H1 (cell line): ENCODE results near the gene LTBR. TPM values are rescaled to one million over a fixed set of nuclear protein-coding genes. Genes with fewer than 3 reads are reported as not detected.
A peak's percentile ranks its signal among the peaks of the same experiment; 100 is the strongest.

Experiments used
- CTCF ChIA-PET: fragments of 300-600 bp; sonication (Branson Sonifier 250); formaldehyde crosslinking; loops from one replicate; lab custom pipeline; 2021; ENCODE audit not compliant: partially characterized antibody; lab: Charles Lee
- POLR2A ChIA-PET: fragments of 300-600 bp; sonication (Branson Sonifier 250); formaldehyde crosslinking; loops from one replicate; lab custom pipeline; 2021; ENCODE audit warnings: inconsistent platforms; ENCODE audit not compliant: partially characterized antibody; lab: Charles Lee
- DNase-seq, 2 experiments: peaks; one replicate each; pipeline versions ENCODE4 v3.0.0 to v3.0.0-alpha.2; 2010 to 2022; ENCODE audit warnings: low spot score in 2 of 2, low read depth in 1 of 2, mixed read lengths in 1 of 2
- FAIRE-seq: peaks from 2 replicates; lab custom pipeline; 2011; peaks lifted over from hg19 to GRCh38; lab: Jason Lieb, UNC
- H2AFZ ChIP-seq: 2 replicates; pipeline ENCODE4 v1.8.1; 2012; ENCODE audit warnings: low read length, inconsistent platforms
- H2AK5ac ChIP-seq: 2 replicates; pipeline ENCODE4 v1.6.1; 2013; ENCODE audit warnings: low read depth, low read length
- H2BK120ac ChIP-seq: replicated peaks from 2 replicates; pipeline ENCODE3; 2013; ENCODE audit warnings: low read depth, low read length, inconsistent platforms
- H2BK12ac ChIP-seq: 2 replicates; pipeline ENCODE4 v1.6.1; 2013; ENCODE audit warnings: low read depth, low read length
- H2BK15ac ChIP-seq: 2 replicates; pipeline ENCODE4 v1.6.1; 2013; ENCODE audit warnings: low read length
- H2BK20ac ChIP-seq: 2 replicates; pipeline ENCODE4 v1.6.1; 2013; ENCODE audit warnings: low read length
- H2BK5ac ChIP-seq: 2 replicates; pipeline ENCODE4 v1.6.1; 2013; ENCODE audit warnings: low read depth, low read length
- H3K14ac ChIP-seq: 2 replicates; pipeline ENCODE4 v1.6.1; 2013; ENCODE audit warnings: inconsistent platforms; ENCODE audit not compliant: insufficient read length
- H3K18ac ChIP-seq: 2 replicates; pipeline ENCODE4 v1.6.1; 2013; ENCODE audit warnings: low read length; ENCODE audit errors: extremely low read depth
- H3K23ac ChIP-seq: 2 replicates; pipeline ENCODE4 v1.6.1; 2013; ENCODE audit warnings: inconsistent platforms; ENCODE audit not compliant: insufficient read length
- H3K23me2 ChIP-seq: 2 replicates; pipeline ENCODE4 v1.6.1; 2013; ENCODE audit warnings: low read depth, low read length
- H3K27ac ChIP-seq: 2 replicates; pipeline ENCODE4 v1.6.1; 2011; ENCODE audit warnings: low read depth, low read length, inconsistent platforms
- H3K27me3 ChIP-seq, 4 experiments: replicated peaks in 1 of 4; 1 replicate in 1 of 4; 2 replicates in 3 of 4; pipeline versions ENCODE4 v1.6.1 to v1.8.1; 2011 to 2013; ENCODE audit warnings: low read length in 3 of 4, mild to moderate bottlenecking in 3 of 4, inconsistent platforms in 2 of 4, mixed read lengths in 2 of 4, moderate library complexity in 1 of 4; ENCODE audit not compliant: control insufficient read depth in 3 of 4, insufficient read depth in 3 of 4; ENCODE audit errors: extremely low read depth in 1 of 4
- H3K36me3 ChIP-seq, 4 experiments: 2 replicates each; pipeline versions ENCODE4 v1.6.1 to v1.8.1; 2011 to 2013; ENCODE audit warnings: mild to moderate bottlenecking in 4 of 4, low read length in 3 of 4, moderate library complexity in 2 of 4, control low read depth in 1 of 4, inconsistent platforms in 1 of 4; ENCODE audit not compliant: insufficient read depth in 4 of 4, control insufficient read depth in 2 of 4
- H3K4ac ChIP-seq: replicated peaks from 2 replicates; pipeline ENCODE3; 2013; ENCODE audit warnings: low read length, low read depth, mixed read lengths, inconsistent platforms; ENCODE audit not compliant: insufficient read length
- H3K4me1 ChIP-seq, 4 experiments: replicated peaks in 1 of 4; 1 replicate in 1 of 4; 2 replicates in 3 of 4; pipeline versions ENCODE4 v1.6.1 to v1.8.1; 2011 to 2013; ENCODE audit warnings: low read length in 3 of 4, inconsistent platforms in 2 of 4, mixed read lengths in 1 of 4; ENCODE audit not compliant: insufficient read depth in 4 of 4, control insufficient read depth in 3 of 4
- H3K4me2 ChIP-seq, 2 experiments: 2 replicates each; pipeline versions ENCODE4 v1.6.1 to v1.8.1; 2011 to 2013; ENCODE audit warnings: low read depth in 2 of 2, low read length in 2 of 2, control low read depth in 1 of 2, inconsistent platforms in 1 of 2, mild to moderate bottlenecking in 1 of 2; ENCODE audit not compliant: insufficient read depth in 1 of 2
- H3K4me3 ChIP-seq, 4 experiments: fragments of 200-600, 300-600 bp in 1 of 4; sonication (generic), shearing (Covaris generic), sonication (Bioruptor Twin) in 1 of 4; 2 replicates each; pipeline versions ENCODE4 v1.5.1 to v1.8.1; 2011 to 2016; ENCODE audit warnings: low read length in 4 of 4, low read depth in 3 of 4, control low read depth in 2 of 4, inconsistent platforms in 2 of 4, mild to moderate bottlenecking in 2 of 4, mixed read lengths in 1 of 4, moderate library complexity in 1 of 4; ENCODE audit not compliant: insufficient read depth in 2 of 4; ENCODE audit errors: extremely low read depth in 1 of 4
- H3K56ac ChIP-seq: replicated peaks from 2 replicates; pipeline ENCODE3; 2013; ENCODE audit warnings: low read depth, mild to moderate bottlenecking, mixed read lengths, low read length, inconsistent platforms; ENCODE audit not compliant: insufficient read length
- H3K79me1 ChIP-seq: 2 replicates; pipeline ENCODE4 v1.6.1; 2013; ENCODE audit warnings: low read depth, low read length, control low read depth
- H3K79me2 ChIP-seq, 2 experiments: 2 replicates each; pipeline versions ENCODE4 v1.6.1 to v1.8.1; 2012 to 2013; ENCODE audit warnings: low read length in 2 of 2, mild to moderate bottlenecking in 2 of 2, inconsistent platforms in 1 of 2; ENCODE audit not compliant: insufficient read depth in 2 of 2, control insufficient read depth in 1 of 2
- H3K9ac ChIP-seq, 4 experiments: replicated peaks in 1 of 4; 1 replicate in 1 of 4; 2 replicates in 3 of 4; pipeline versions ENCODE4 v1.6.1 to v1.8.1; 2011 to 2013; ENCODE audit warnings: low read depth in 3 of 4, low read length in 3 of 4, control low read depth in 2 of 4, mild to moderate bottlenecking in 2 of 4, moderate library complexity in 2 of 4, inconsistent platforms in 1 of 4; ENCODE audit errors: extremely low read depth in 1 of 4
- H3K9me3 ChIP-seq, 2 experiments: 2 replicates each; pipeline versions ENCODE4 v1.6.1 to v1.8.1; 2012 to 2013; ENCODE audit warnings: mild to moderate bottlenecking in 2 of 2, moderate library complexity in 2 of 2, control low read depth in 1 of 2, inconsistent platforms in 1 of 2, low read depth in 1 of 2, low read length in 1 of 2, mixed read lengths in 1 of 2; ENCODE audit not compliant: insufficient read depth in 2 of 2
- H4K20me1 ChIP-seq, 2 experiments: replicated peaks in 1 of 2; 2 replicates each; pipeline versions ENCODE3 to v1.8.1; 2011 to 2013; ENCODE audit warnings: inconsistent platforms in 2 of 2, low read length in 2 of 2, mild to moderate bottlenecking in 1 of 2; ENCODE audit not compliant: insufficient read depth in 2 of 2, control insufficient read depth in 1 of 2
- H4K5ac ChIP-seq: 2 replicates; pipeline ENCODE4 v1.6.1; 2013; ENCODE audit warnings: low read length, low read depth, mixed read lengths, inconsistent platforms; ENCODE audit not compliant: insufficient read length
- H4K8ac ChIP-seq: 2 replicates; pipeline ENCODE4 v1.8.0; 2013; ENCODE audit warnings: mild to moderate bottlenecking, moderate library complexity, low read length, inconsistent platforms; ENCODE audit not compliant: insufficient read depth; ENCODE audit errors: extremely low read depth
- H4K91ac ChIP-seq: replicated peaks from 2 replicates; pipeline ENCODE3; 2013; ENCODE audit warnings: low read length, mixed read lengths, inconsistent platforms; ENCODE audit not compliant: insufficient read length
- CTBP2 ChIP-seq: IDR thresholded peaks from 2 replicates; pipeline ENCODE4 v1.7.0; 2011; ENCODE audit warnings: borderline replicate concordance, mild to moderate bottlenecking, moderate library complexity, mixed read lengths, low read length; ENCODE audit not compliant: insufficient read depth, insufficient read length
- EP300 ChIP-seq, 2 experiments: IDR thresholded peaks; 1 replicate in 1 of 2; 2 replicates in 1 of 2; pipeline ENCODE4 v1.6.1; 2011 to 2012; ENCODE audit warnings: low read depth in 2 of 2, low read length in 2 of 2, mild to moderate bottlenecking in 2 of 2, borderline replicate concordance in 1 of 2, inconsistent platforms in 1 of 2, moderate library complexity in 1 of 2
- KDM4A ChIP-seq: IDR thresholded peaks from one replicate; pipeline ENCODE4 v1.7.1; 2012; ENCODE audit warnings: low read depth, mild to moderate bottlenecking, moderate library complexity, low read length, inconsistent platforms; ENCODE audit not compliant: severe bottlenecking
- PHF8 ChIP-seq: fragments of 200-600 bp; sonication (generic); conservative IDR thresholded peaks from 2 replicates; pipeline ENCODE4 v1.7.1; 2012; ENCODE audit warnings: low read depth, mild to moderate bottlenecking, inconsistent platforms, low read length, moderate library complexity
- TAF1 ChIP-seq: IDR thresholded peaks from 2 replicates; pipeline ENCODE4 v1.6.1; 2011; ENCODE audit warnings: mild to moderate bottlenecking, low read depth, low read length
- YY1 ChIP-seq: IDR thresholded peaks from 2 replicates; pipeline ENCODE4 v1.6.1; 2011; ENCODE audit warnings: low read depth, mild to moderate bottlenecking, low read length
- WGBS, 2 experiments: shearing (Covaris generic) in 1 of 2; methylation state at CpG; one replicate each; pipeline versions ENCODE4 v1.1.6 to v1.1.7; 2013 to 2015; ENCODE audit warnings: low lambda C conversion rate in 2 of 2, mixed read lengths in 2 of 2, inconsistent platforms in 1 of 2, low coverage in 1 of 2, missing lambda C conversion rate in 1 of 2; ENCODE audit not compliant: insufficient replicate concordance in 2 of 2, insufficient coverage in 1 of 2, insufficient read length in 1 of 2; ENCODE audit errors: extremely low coverage in 1 of 2, missing lambda C conversion rate in 1 of 2; 5-methylcytosine and 5-hydroxymethylcytosine counted together
- polyA plus RNA-seq, 7 experiments: library from polyadenylated mRNA; depleted of rRNA in 3 of 7; stranded (reverse) in 5 of 7; unstranded in 2 of 7; fragments of >200 nt in 5 of 7; fragments of 200-250 nt in 2 of 7; gene quantifications; 1 replicate in 5 of 7; 2 replicates in 1 of 7; 4 replicates in 1 of 7; pipeline versions ENCODE4 v1.2.1 to v1.2.3, GENCODE V29; 2011 to 2013; ENCODE audit warnings: missing spikeins in 2 of 7, mixed read lengths in 2 of 7
- total RNA-seq: library from RNA; stranded (reverse); fragmentation: NEBNext Ultra II Directional; extraction: Animal tissue kit (Norgen Biotek cat#: 25700); gene quantifications from 2 replicates; pipeline ENCODE4 v1.2.1, GENCODE V29; 2021
- TF ChIP-seq, protein P1 (sequence below), 3 experiments: IDR thresholded peaks; 1 replicate in 2 of 3; 2 replicates in 1 of 3; pipeline versions ENCODE4 v1.5.1 to v1.6.1; 2011; ENCODE audit warnings: low read length in 3 of 3, mild to moderate bottlenecking in 3 of 3, inconsistent platforms in 2 of 3, low read depth in 1 of 3, moderate library complexity in 1 of 3; ENCODE audit not compliant: insufficient read depth in 1 of 3; ENCODE audit errors: control extremely low read depth in 1 of 3

The LTBR gene
- total and polyA plus RNA-seq, 2 of the 8 experiments (the other 6 are each of a cell fraction or from before 2014, with no cell fraction given) = 5.1 to 6.3 TPM

DNA sequence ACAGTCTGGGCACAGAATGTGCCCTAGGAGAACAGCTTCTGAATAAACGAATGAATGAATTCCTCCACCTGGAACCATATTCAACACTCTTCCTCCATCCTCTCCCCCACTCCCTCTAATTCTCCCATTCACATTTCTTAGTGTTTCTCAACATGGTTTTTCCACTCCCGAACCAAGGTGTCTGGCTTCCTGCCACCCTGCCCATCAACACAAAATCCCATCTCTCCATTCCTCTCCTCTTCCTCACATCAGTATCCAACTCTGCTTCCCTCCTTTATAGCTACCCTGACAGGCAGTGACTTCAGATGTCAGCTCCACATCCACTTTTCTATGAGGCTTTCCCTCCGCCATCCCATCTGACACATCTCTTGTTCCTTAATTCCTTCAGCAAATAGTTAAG lies 45.0 kb upstream of the LTBR start:
- Histone ChIP-seq H3K9me3 (no peaks in the 10 kb centered on the region), H2BK5ac (0 out of 2 replicates have a peak overlapping the region, but pooled peaks have one; percentile 77), H3K4ac (no peak overlapping the region), H3K56ac (no peak overlapping the region), H2BK15ac (peak overlapping the region; percentile 66; the same call in 1 of the 2 replicates), H3K4me2 (peak overlapping the region; percentile 87 to 88; a peak in 3 of 4 replicates), H3K36me3 (no peaks in the 10 kb centered on the region; a peak in 2 of 8 replicates), H3K9ac (no peak overlapping the region), H3K27me3 (no peaks in the 10 kb centered on the region), H3K18ac (peak overlapping the region; percentile 66; the same call in 1 of the 2 replicates), H3K4me3 (peak overlapping the region in 1 of 4 experiments; percentile 87; a peak in 1 of 8 replicates), H3K79me2 (peaks cover 10 to 70% of the 10 kb centered on the region in 2 experiments), H4K20me1 (peaks cover 0 to 4% of the 10 kb centered on the region in 2 experiments), H4K5ac (no peak overlapping the region), H3K23ac (no peak overlapping the region), H4K91ac (no peak overlapping the region), H2BK12ac (peak overlapping the region; percentile 86; the same call in 1 of the 2 replicates), H2BK20ac (peak overlapping the region; percentile 50; the same call in 1 of the 2 replicates), H2BK120ac (no peak overlapping the region), H3K14ac (no peak overlapping the region), H3K4me1 (peaks cover 22 to 65% (median 43%) of the 10 kb centered on the region in 4 experiments), H3K79me1 (peaks cover 9% of the 10 kb centered on the region), H2AFZ (no peak overlapping the region), H4K8ac (no peak overlapping the region), H3K27ac (no peak overlapping the region), H3K23me2 (peaks cover 22% of the 10 kb centered on the region), H2AK5ac (0 out of 2 replicates have a peak overlapping the region, but pooled peaks have one; percentile 58)
- FAIRE-seq = no peak
- CTCF ChIA-PET = interaction anchor here (0.5 to 11.4 kb wide), 18 partner anchors 9 to 301 kb away, joined by 3 to 109 read pairs (median 4); partner anchors contain the start of genes MRPL51 and SCNN1A
- 95% methylated on average over 3 of the region's 3 CpGs; no CpG with 5 or more reads in 1 of the 2 experiments for WGBS, 2 experiments
- DNase-seq = no peak
- POLR2A ChIA-PET = interaction anchor here (0.6 to 17.5 kb wide), 18 partner anchors 3 to 391 kb away, joined by 3 to 286 read pairs (median 4); partner anchors contain the start of genes GAPDH, LTBR, SCNN1A and TNFRSF1A
- TF ChIP-seq PHF8 (no peak), CTBP2 (no peak), EP300 (IDR thresholded peaks at IDR 0.05; ENCODE audit: borderline replicate concordance in 1 of 2, low read depth in 2 of 2, low read length in 2 of 2) (no peak), KDM4A (no peak), YY1 (no peak), TAF1 (no peak)
- TF ChIP-seq, protein P1, sequence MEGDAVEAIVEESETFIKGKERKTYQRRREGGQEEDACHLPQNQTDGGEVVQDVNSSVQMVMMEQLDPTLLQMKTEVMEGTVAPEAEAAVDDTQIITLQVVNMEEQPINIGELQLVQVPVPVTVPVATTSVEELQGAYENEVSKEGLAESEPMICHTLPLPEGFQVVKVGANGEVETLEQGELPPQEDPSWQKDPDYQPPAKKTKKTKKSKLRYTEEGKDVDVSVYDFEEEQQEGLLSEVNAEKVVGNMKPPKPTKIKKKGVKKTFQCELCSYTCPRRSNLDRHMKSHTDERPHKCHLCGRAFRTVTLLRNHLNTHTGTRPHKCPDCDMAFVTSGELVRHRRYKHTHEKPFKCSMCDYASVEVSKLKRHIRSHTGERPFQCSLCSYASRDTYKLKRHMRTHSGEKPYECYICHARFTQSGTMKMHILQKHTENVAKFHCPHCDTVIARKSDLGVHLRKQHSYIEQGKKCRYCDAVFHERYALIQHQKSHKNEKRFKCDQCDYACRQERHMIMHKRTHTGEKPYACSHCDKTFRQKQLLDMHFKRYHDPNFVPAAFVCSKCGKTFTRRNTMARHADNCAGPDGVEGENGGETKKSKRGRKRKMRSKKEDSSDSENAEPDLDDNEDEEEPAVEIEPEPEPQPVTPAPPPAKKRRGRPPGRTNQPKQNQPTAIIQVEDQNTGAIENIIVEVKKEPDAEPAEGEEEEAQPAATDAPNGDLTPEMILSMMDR (IDR thresholded peaks at IDR 0.05; ENCODE audit: control extremely low read depth in 1 of 3, insufficient read depth in 1 of 3, low read depth in 1 of 3, low read length in 3 of 3) = no peak
